Fibroblast of pulmonary artery (primary cell): ENCODE measurements around the gene DNM1.

Source experiments
- DNase-seq: peaks from one replicate; pipeline ENCODE4 v3.0.0-alpha.2; 2010; ENCODE audit warnings: low read depth
- H3K4me3 ChIP-seq: replicated peaks from 2 replicates; pipeline ENCODE4 v1.5.1; 2011; ENCODE audit warnings: low read depth, mild to moderate bottlenecking, control low read depth, low read length, moderate library complexity
- TF ChIP-seq, protein P1 (sequence below): IDR thresholded peaks from 2 replicates; pipeline ENCODE4 v1.5.1; 2011; ENCODE audit warnings: mild to moderate bottlenecking, control low read depth, low read length, inconsistent platforms; ENCODE audit errors: missing control alignments

The DNM1 gene

DNA sequence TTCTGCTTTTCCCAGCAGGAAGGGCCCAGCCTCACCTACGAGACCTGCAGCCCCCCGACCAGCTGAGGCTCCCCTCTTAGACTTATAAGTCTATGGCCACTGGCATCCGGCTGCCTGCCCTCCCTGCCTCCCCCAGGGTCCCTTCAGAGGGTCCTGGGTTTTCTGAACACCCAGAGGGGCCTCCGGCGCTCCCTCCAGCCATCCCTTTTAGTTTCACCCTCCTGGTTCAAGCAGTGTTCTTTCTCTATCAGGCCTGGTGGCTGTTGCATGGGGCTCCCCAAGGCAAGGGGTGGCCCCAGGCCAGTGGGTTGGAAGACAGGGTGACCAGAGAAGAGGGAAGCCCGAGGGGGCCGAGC, 50.8 kb downstream of the DNM1 start:
- TF ChIP-seq, protein P1, sequence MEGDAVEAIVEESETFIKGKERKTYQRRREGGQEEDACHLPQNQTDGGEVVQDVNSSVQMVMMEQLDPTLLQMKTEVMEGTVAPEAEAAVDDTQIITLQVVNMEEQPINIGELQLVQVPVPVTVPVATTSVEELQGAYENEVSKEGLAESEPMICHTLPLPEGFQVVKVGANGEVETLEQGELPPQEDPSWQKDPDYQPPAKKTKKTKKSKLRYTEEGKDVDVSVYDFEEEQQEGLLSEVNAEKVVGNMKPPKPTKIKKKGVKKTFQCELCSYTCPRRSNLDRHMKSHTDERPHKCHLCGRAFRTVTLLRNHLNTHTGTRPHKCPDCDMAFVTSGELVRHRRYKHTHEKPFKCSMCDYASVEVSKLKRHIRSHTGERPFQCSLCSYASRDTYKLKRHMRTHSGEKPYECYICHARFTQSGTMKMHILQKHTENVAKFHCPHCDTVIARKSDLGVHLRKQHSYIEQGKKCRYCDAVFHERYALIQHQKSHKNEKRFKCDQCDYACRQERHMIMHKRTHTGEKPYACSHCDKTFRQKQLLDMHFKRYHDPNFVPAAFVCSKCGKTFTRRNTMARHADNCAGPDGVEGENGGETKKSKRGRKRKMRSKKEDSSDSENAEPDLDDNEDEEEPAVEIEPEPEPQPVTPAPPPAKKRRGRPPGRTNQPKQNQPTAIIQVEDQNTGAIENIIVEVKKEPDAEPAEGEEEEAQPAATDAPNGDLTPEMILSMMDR: no peak
- DNase-seq: no peak
- H3K4me3 ChIP-seq: no peak overlapping the region

DNA sequence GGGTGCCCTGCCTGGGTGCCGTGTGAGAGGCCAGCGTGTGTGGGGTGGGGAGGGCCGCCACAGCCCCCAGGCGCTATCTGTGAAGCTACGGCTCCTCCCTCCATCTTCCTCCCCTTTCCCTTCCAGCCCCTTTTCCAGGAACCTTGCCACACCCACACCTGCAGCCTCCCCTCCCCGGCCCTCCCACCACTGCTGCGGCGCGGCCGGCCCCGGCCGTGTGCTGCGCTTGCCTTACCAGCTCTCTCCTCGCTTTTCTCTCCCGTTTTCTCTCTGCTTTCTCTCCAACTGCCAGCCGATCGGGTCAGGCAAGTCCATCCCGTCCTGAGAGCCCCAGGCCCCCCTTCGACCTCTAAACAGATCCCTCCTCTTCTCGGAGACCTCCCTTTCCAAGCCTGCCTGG, 51.2 kb downstream of the DNM1 start:
- H3K4me3 ChIP-seq: no peak overlapping the region
- TF ChIP-seq, protein P1: no peak
- DNase-seq: no peak

DNA sequence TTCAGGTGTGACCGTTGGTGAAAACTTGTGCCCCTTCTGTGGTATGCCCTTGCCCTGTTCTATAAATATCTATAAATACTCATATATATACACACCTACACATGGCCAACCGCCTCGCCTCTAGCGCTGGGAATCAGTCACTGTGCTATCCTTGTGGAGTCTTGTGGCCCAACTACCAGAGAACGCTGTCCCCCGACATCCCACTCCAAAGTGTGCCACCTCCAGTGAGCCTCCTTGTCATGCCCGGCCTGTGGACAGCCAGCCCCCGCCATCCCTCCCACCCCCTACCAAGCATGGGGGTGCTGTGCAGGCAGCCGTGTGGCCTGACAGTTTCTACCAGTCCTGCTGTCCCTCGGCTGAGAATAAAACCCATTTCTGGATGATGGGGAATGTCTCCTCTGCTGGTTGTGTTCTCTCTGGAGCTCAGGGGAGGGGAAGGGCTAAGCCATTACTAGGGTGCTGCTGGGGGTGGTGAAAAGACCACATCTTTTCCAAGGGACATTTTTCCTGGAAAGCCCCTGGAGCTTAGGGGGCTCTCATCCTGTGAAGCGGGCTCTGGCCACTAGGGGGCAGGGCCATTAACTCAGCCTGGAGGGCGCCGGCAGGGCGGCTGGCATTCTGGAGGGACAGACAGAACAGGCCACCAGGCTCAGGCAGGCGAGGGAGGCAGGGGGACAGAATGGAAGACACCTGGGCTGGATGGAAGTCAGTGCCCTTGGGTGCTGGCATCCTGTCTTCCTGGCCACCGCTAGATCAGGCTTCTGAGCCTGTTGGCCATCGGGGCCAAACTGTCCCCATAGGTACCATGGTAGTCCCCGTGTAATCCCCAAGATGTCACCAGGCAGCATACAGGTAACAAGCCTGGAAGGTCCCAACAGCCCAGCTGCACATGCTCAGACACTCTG, 51.9 kb downstream of the DNM1 start:
- TF ChIP-seq, protein P1: peak; percentile 89
- no peak overlapping the region for H3K4me3 ChIP-seq
- peak; percentile 52 for DNase-seq

DNA sequence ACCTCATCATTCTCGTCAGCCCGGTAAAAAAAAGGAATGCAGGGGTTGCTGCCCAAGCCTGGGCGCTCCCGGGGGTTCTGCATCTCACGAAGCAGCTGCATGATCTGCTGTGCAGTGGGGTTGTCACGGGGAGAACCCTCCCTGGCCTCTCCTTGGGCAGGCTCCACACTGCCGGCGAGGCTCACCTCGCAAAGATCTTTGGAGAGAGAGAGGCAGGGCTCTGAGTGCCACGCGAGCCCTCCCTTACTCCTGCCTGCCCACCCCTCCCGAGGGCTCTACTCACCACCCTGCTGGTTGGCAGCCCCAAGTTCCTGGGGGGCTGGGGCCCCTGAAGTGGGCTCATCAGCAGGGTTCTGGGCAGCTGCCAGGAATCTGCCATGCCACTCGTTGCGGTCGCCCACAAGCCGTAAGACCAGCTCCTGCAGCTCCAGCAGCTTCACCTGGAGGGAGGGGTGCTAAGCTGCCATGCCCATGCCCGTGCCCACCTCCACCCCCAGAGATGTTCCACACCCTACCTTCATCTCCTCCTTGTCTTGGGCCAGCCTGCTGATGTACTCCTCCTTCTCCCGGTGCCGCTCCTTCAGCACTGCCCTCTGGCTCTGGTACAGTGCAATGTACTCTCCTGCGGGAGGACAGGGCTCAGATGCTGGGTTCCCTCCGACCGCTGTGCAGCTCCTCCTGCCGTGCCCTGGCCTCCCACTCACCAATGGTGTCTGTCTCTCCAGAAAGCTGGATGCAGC, 54.1 kb downstream of the DNM1 start:
- H3K4me3 ChIP-seq: no peak overlapping the region
- no peak for DNase-seq
- TF ChIP-seq, protein P1: no peak

DNA sequence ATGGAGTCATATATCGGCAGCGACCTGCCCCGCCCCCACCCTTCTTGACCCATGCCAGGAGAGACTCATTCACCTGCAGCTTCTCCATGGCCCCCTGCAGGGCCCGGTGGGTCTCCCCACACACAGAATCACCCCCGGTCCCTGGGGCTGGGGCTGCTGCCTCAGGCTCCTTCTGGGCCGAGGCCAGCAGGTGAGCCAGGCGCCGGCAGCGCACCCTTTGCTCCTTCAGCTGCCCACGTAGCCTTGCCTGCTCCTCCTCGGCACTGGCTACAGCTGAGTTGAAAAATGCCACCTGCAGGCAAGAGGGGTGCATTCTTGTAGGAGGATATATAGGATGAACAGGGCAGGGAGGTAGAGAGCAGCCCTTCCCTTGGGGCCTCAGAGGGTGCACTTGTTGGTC, 54.7 kb downstream of the DNM1 start:
- TF ChIP-seq, protein P1: no peak
- DNase-seq: no peak
- no peak overlapping the region for H3K4me3 ChIP-seq

DNA sequence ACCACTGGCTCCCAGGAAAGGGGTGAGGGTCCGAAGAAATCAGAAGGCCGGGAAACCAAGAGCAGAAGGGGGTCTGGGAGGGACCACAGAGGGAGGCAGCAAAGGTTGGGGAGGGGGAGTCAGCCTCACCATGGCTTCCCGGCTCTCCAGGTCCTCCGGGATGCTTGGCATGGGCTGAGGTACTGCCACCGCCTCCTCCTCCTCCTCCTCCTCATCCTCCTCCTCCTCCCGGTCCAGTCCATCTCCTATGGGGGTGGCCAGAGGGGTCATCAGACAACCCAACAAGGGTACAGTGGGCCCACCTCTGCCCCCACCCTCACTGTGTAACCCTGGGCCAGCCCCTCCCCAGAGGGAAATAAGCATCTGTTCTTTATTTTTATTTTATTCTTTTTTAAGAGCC, 55.1 kb downstream of the DNM1 start:
- DNase-seq: no peak
- TF ChIP-seq, protein P1: no peak
- no peak overlapping the region for H3K4me3 ChIP-seq

GRCh38 chr9:128259156-128259555, 56.0 kb downstream of the DNM1 start:
- no peak overlapping the region for H3K4me3 ChIP-seq
- no peak for DNase-seq
- TF ChIP-seq, protein P1: no peak
